Tibial artery (tissue), 4 donors: ENCODE results near the gene MIEF1.

Experiments used
- DNase-seq, 2 donors: peaks; one replicate each; pipeline ENCODE4 v3.0.0-alpha.2; 2019
- H3K27ac ChIP-seq, 2 donors: fragments of 200-600 bp; sonication (generic) in 1 of 2; 1 replicate in 1 of 2; 2 replicates in 1 of 2; pipeline ENCODE4 v1.5.1; 2018 to 2019; ENCODE audit warnings: mild to moderate bottlenecking in 1 of 2
- H3K27me3 ChIP-seq, 2 donors: fragments of 200-600 bp; sonication (generic) in 1 of 2; one replicate each; pipeline versions ENCODE4 v1.5.1 to v1.6.0; 2016 to 2019
- H3K36me3 ChIP-seq, 3 donors: fragments of 200-600 bp; sonication (generic) in 2 of 3; one replicate each; pipeline ENCODE4 v1.5.1; 2016 to 2019; ENCODE audit warnings: mild to moderate bottlenecking in 2 of 3
- H3K4me1 ChIP-seq, 4 donors: fragments of 200-600 bp; sonication (generic) in 2 of 4; 1 replicate in 3 of 4; 2 replicates in 1 of 4; pipeline ENCODE4 v1.5.1; 2016 to 2019
- H3K4me3 ChIP-seq, 2 donors: fragments of 200-600 bp; sonication (generic) in 1 of 2; 1 replicate in 1 of 2; 2 replicates in 1 of 2; pipeline ENCODE4 v1.5.1; 2018 to 2019; ENCODE audit warnings: mild to moderate bottlenecking in 2 of 2
- H3K9me3 ChIP-seq, 3 donors: fragments of 200-600 bp; sonication (generic) in 1 of 3; one replicate each; pipeline ENCODE4 v1.5.1; 2016 to 2019
- CTCF ChIP-seq, 2 experiments: fragments of 200-600 bp in 1 of 2; fragments of 450-650 bp in 1 of 2; IDR thresholded peaks; one replicate each; pipeline ENCODE4 v1.5.1; 2017 to 2019; ENCODE audit warnings: antibody characterized with exemption in 2 of 2, mild to moderate bottlenecking in 1 of 2, moderate library complexity in 1 of 2
- intact Hi-C: fragments of 100-400 bp; cut with DNase I; formaldehyde crosslinking; loops from one replicate; pipeline ENCODE4 v1.15.0; 2023; ENCODE audit warnings: low total_unique reads

MIEF1 gene

DNA sequence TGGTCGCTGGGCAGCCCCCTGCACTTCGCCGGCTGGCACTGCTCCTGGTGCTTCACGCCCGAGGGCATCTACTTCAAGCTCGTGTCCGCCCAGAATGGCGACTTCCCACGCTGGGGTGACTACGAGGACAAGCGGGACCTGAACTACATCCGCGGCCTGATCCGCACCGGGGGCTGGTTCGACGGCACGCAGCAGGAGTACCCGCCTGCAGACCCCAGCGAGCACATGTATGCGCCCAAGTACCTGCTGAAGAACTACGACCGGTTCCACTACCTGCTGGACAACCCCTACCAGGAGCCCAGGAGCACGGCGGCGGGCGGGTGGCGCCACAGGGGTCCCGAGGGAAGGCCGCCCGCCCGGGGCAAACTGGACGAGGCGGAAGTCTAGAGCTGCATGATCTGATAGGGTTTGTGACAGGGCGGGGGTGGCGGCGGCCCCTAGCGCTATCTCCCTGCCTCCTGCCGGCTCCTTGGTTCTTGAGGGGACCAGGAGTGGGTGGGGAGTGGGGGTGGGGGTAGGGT, 13.5 kb upstream of the MIEF1 start:
- no peak overlapping the region for H3K27ac ChIP-seq
- intact Hi-C loops = no loop called here
- TF ChIP-seq CTCF (IDR thresholded peaks at IDR 0.05) = no peak
- H3K4me1 ChIP-seq = no peaks in the 10 kb centered on the region
- DNase-seq = no peak
- no peaks in the 10 kb centered on the region for H3K9me3 ChIP-seq
- peaks cover 0 to 20% of the 10 kb centered on the region in 2 donors for H3K27me3 ChIP-seq
- no peaks in the 10 kb centered on the region for H3K36me3 ChIP-seq
- no peak overlapping the region for H3K4me3 ChIP-seq

GRCh38 chr22:39489094-39490068, 12.7 kb upstream of the MIEF1 start:
- intact Hi-C loops = loop anchor here (5.0 kb wide), 1 partner anchor 38 kb away; no protein-coding TSS in a partner anchor
- DNase-seq = no peak

DNA sequence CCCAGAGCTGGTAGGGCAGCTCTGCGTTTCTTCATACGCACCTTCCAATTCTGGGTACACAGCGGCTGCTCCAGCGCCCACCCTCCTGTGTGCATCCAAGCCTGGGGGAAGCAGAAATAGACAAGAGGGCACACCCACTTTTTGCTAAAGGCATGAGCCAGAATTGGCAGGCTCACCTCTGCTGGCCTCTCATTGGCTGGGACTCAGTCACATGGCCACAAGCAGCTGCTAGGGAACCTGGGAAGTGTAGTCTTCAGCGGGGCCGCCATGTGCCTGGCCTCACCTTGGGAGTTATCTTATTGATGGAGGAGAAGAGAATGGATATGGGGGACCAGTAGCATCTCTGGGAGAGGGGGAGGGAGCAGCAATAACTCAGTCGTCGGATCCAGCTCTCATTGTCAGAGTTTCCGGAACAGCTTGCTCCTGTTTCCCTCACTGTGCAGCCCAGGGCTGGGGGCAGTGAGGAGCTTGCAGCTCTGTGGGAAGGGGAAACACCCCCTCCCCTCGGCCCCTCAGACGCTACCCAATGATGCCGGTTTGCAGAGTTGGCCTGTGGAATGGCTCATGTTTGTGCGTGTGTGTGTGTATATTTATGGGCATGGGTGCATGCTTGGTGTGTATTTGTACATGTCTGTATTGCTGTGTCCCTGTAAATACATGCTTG, 11.8 kb upstream of the MIEF1 start:
- DNase-seq = peak; percentile 77 to 82
- H3K9me3 ChIP-seq = no peaks in the 10 kb centered on the region
- intact Hi-C loops = loop anchor here (5.0 kb wide), 1 partner anchor 37 kb away; no protein-coding TSS in a partner anchor
- no peak overlapping the region for H3K27ac ChIP-seq
- TF ChIP-seq CTCF (IDR thresholded peaks at IDR 0.05) = no peak
- peaks cover 0 to 20% of the 10 kb centered on the region in 2 donors for H3K27me3 ChIP-seq
- no peaks in the 10 kb centered on the region for H3K36me3 ChIP-seq
- H3K4me1 ChIP-seq = no peaks in the 10 kb centered on the region
- no peak overlapping the region for H3K4me3 ChIP-seq

More at GRCh38 chr22:39489094-39490068, 12.7 kb upstream of the MIEF1 start:
- H3K9me3 ChIP-seq = no peaks in the 10 kb centered on the region
- no peaks in the 10 kb centered on the region for H3K4me1 ChIP-seq
- H3K27me3 ChIP-seq = peaks cover 0 to 20% of the 10 kb centered on the region in 2 donors
- TF ChIP-seq CTCF (IDR thresholded peaks at IDR 0.05) = no peak
- no peak overlapping the region for H3K27ac ChIP-seq
- H3K36me3 ChIP-seq = no peaks in the 10 kb centered on the region
- H3K4me3 ChIP-seq = no peak overlapping the region

GRCh38 chr22:39490966-39491680, 11.0 kb upstream of the MIEF1 start:
- Histone ChIP-seq H3K27me3 (peaks cover 0 to 20% of the 10 kb centered on the region in 2 donors), H3K4me1 (no peaks in the 10 kb centered on the region), H3K4me3 (no peak overlapping the region), H3K27ac (no peak overlapping the region), H3K9me3 (no peaks in the 10 kb centered on the region), H3K36me3 (no peaks in the 10 kb centered on the region)
- intact Hi-C loops = loop anchor here (5.0 kb wide), 1 partner anchor 36 kb away; no protein-coding TSS in a partner anchor
- no peak for DNase-seq
- TF ChIP-seq CTCF (IDR thresholded peaks at IDR 0.05) = no peak

- no peak for DNase-seq
- intact Hi-C loops = loop anchor here (5.0 kb wide), 1 partner anchor 36 kb away; no protein-coding TSS in a partner anchor
- no peak for TF ChIP-seq CTCF (IDR thresholded peaks at IDR 0.05)
Measured at GRCh38 chr22:39491696-39492095, 10.4 kb upstream of the MIEF1 start.

More at GRCh38 chr22:39491696-39492095, 10.4 kb upstream of the MIEF1 start:
- Histone ChIP-seq H3K36me3 (no peaks in the 10 kb centered on the region), H3K27me3 (peaks cover 0 to 20% of the 10 kb centered on the region in 2 donors), H3K4me3 (no peak overlapping the region), H3K4me1 (no peaks in the 10 kb centered on the region), H3K9me3 (no peaks in the 10 kb centered on the region), H3K27ac (no peak overlapping the region)
